Calu3 (cell line): ENCODE results near the gene ART3. TPM values are rescaled to one million over a fixed set of nuclear protein-coding genes. Genes with fewer than 3 reads are reported as not detected.
A peak's percentile ranks its signal among the peaks of the same experiment; 100 is the strongest.

Experiments used
- Bru-seq: library from RNA; stranded (reverse); fragments of 400-500 nt; gene quantifications from one replicate; lab custom pipeline; 2021; lab: Mats Ljungman, UMichigan
- BruChase-seq, 2 experiments: library from RNA; stranded (reverse); fragments of 400-500 nt; gene quantifications; one replicate each; lab custom pipeline; 2021; lab: Mats Ljungman, UMichigan
- BruUV-seq: library from RNA; stranded (reverse); fragments of 400-500 nt; replicated peaks from 2 replicates; lab custom pipeline; 2021; lab: Mats Ljungman, UMichigan
- CTCF ChIA-PET: fragments of 300-600 bp; sonication (Branson Sonifier 250); formaldehyde crosslinking; loops from one replicate; lab custom pipeline; 2022; ENCODE audit warnings: antibody characterized with exemption; lab: Charles Lee
- DNase-seq: peaks from one replicate; pipeline ENCODE4 v3.0.0; 2022
- H3K27ac Mint-ChIP-seq: one replicate; pipeline ENCODE4 v1.8.0; 2022; ENCODE audit warnings: mixed read lengths; ENCODE audit not compliant: unreplicated experiment
- H3K27me3 Mint-ChIP-seq: one replicate; pipeline ENCODE4 v1.8.0; 2022; ENCODE audit warnings: mixed read lengths; ENCODE audit not compliant: unreplicated experiment
- H3K36me3 Mint-ChIP-seq: one replicate; pipeline ENCODE4 v1.8.0; 2022; ENCODE audit warnings: mild to moderate bottlenecking, moderate library complexity, mixed read lengths; ENCODE audit not compliant: insufficient read depth, unreplicated experiment
- H3K4me1 Mint-ChIP-seq: one replicate; pipeline ENCODE4 v1.8.0; 2022; ENCODE audit warnings: mild to moderate bottlenecking, low read depth, mixed read lengths; ENCODE audit not compliant: unreplicated experiment
- H3K4me3 Mint-ChIP-seq: one replicate; pipeline ENCODE4 v1.8.0; 2022; ENCODE audit warnings: mild to moderate bottlenecking, low read depth, moderate library complexity, mixed read lengths; ENCODE audit not compliant: unreplicated experiment
- H3K9me3 Mint-ChIP-seq: one replicate; pipeline ENCODE4 v1.8.0; 2022; ENCODE audit warnings: low read depth, mixed read lengths; ENCODE audit not compliant: unreplicated experiment
- intact Hi-C: fragments of 100-400 bp; cut with micrococcal nuclease; formaldehyde crosslinking; loops from one replicate; pipeline ENCODE4 v1.10.0; 2022; ENCODE audit not compliant: unreplicated experiment
- long read RNA-seq: library from polyadenylated mRNA; stranded (forward); transcript quantifications from one replicate; pipeline ENCODE4 v2.0.0, GENCODE V29; 2022
- total RNA-seq: library from RNA; stranded (reverse); gene quantifications from 2 replicates; pipeline ENCODE4 v1.2.3, GENCODE V29; 2022
- TF ChIP-seq, protein P1 (sequence below): fragments of 200-600 bp; IDR thresholded peaks from one replicate; pipeline ENCODE4 v1.8.0; 2022; ENCODE audit warnings: antibody characterized with exemption; ENCODE audit not compliant: unreplicated experiment

Gene ART3, protein sequence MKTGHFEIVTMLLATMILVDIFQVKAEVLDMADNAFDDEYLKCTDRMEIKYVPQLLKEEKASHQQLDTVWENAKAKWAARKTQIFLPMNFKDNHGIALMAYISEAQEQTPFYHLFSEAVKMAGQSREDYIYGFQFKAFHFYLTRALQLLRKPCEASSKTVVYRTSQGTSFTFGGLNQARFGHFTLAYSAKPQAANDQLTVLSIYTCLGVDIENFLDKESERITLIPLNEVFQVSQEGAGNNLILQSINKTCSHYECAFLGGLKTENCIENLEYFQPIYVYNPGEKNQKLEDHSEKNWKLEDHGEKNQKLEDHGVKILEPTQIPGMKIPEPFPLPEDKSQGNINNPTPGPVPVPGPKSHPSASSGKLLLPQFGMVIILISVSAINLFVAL
- total RNA-seq: 1.7 and 1.9 TPM in 2 replicates
- Bru-seq, nascent RNA: percentile 24 among the genes with signal in this experiment
- percentile 15 among the genes with signal in this experiment for BruChase-seq, experiment 1, labeled RNA remaining after a 6-hour chase
- percentile 14 among the genes with signal in this experiment for BruChase-seq, experiment 2, labeled RNA remaining after a 2-hour chase
- long read RNA-seq, partial matches to known transcripts: 0 of 5 reads
- long read RNA-seq, other reads (novel, unspliced or antisense): 5 of 5 reads

DNA sequence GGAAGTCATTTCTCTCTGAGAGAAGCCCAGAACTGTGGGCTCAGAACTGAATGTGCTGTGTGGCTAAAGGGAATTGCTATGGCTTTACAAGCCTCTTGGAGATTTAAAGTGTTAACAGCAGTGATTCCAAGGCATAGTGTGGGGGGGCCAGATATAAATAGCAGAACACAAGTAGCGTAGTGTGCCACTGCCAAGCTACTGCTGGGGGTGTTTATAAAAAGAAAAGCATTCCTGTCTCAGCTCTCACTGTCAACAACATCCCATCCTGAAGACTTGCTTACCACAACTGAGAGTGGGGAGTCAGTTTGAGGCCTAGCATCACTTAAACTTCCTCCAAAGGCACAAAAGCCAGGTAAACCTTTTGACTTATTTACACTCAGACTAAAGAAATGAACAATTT lies at the start of gene ART3:
ART3 (plus strand) TSS at position 242 of the 400 bp plus-strand sequence. CDS start 1,181 bp downstream, outside the sequence.
- DNase-seq: no peak
- intact Hi-C loops: no loop called here
- Mint-ChIP-seq H3K27me3 (no peaks in the 10 kb centered on the region), H3K4me3 (no peak within 1 kb of the TSS), H3K36me3 (no peaks in the 10 kb centered on the region), H3K4me1 (no peaks in the 10 kb centered on the region), H3K27ac (no peak within 1 kb of the TSS), H3K9me3 (no peaks in the 10 kb centered on the region)
- BruUV-seq: no TSS peak
- CTCF ChIA-PET: interaction anchor here (0.6 kb wide), 1 partner anchor 91 kb away, joined by 4 read pairs; no protein-coding TSS in a partner anchor
- TF ChIP-seq, protein P1, sequence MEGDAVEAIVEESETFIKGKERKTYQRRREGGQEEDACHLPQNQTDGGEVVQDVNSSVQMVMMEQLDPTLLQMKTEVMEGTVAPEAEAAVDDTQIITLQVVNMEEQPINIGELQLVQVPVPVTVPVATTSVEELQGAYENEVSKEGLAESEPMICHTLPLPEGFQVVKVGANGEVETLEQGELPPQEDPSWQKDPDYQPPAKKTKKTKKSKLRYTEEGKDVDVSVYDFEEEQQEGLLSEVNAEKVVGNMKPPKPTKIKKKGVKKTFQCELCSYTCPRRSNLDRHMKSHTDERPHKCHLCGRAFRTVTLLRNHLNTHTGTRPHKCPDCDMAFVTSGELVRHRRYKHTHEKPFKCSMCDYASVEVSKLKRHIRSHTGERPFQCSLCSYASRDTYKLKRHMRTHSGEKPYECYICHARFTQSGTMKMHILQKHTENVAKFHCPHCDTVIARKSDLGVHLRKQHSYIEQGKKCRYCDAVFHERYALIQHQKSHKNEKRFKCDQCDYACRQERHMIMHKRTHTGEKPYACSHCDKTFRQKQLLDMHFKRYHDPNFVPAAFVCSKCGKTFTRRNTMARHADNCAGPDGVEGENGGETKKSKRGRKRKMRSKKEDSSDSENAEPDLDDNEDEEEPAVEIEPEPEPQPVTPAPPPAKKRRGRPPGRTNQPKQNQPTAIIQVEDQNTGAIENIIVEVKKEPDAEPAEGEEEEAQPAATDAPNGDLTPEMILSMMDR: no peak

DNA sequence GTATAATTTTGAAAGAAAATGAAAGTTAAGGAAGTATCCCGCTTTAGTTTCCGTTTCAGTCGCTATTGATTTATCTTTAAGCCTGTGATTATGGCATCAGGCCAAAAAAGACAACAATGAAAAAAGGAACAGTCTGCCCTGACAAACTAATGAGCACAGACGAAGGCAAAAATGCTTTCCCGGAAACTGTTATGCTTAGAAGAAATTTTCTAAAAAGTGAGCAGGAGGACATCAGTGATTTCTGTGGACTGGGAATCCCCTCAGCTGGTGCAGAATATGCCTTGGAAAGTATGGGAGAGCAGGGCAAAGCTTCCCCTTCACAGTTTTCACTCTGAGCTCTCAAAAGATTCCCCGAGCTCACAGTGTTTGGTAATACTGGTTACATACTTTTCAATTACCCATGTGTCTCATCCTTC lies 46.2 kb upstream of the ART3 start:
- H3K27me3 Mint-ChIP-seq: no peaks in the 10 kb centered on the region
- peak overlapping the region; percentile 53 for H3K27ac Mint-ChIP-seq
- CTCF ChIA-PET: no interaction called here
- H3K4me3 Mint-ChIP-seq: peak overlapping the region; percentile 55
- H3K9me3 Mint-ChIP-seq: no peaks in the 10 kb centered on the region
- intact Hi-C loops: no loop called here
- H3K4me1 Mint-ChIP-seq: peaks cover 11% of the 10 kb centered on the region
- peaks cover 5% of the 10 kb centered on the region for H3K36me3 Mint-ChIP-seq
- BruUV-seq: no TSS peak
- TF ChIP-seq, protein P1: no peak
- no peak for DNase-seq

DNA sequence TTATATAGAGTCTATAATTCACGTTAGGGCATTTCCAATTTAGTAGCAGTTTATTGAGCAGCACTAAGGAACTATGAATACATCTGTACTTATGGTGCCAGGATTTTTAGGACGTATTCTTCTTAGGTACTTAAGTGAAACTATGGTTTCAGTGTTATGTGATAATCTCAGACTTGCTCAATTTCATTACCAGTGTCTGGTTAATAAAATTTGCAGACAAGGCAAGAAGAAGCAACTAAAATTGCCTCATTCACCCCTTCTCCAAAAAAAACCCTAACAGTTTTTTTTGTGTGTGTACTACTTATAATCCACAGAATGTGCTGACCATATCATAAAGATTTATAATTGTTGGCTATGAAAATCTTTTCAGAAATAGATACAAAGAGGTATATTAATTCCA lies 45.2 kb upstream of the ART3 start:
- CTCF ChIA-PET: no interaction called here
- DNase-seq: no peak
- H3K9me3 Mint-ChIP-seq: no peaks in the 10 kb centered on the region
- H3K27ac Mint-ChIP-seq: no peak overlapping the region
- no TSS peak for BruUV-seq
- peaks cover 5% of the 10 kb centered on the region for H3K36me3 Mint-ChIP-seq
- intact Hi-C loops: no loop called here
- H3K4me3 Mint-ChIP-seq: no peak overlapping the region
- TF ChIP-seq, protein P1: no peak
- H3K4me1 Mint-ChIP-seq: peaks cover 11% of the 10 kb centered on the region
- H3K27me3 Mint-ChIP-seq: no peaks in the 10 kb centered on the region

DNA sequence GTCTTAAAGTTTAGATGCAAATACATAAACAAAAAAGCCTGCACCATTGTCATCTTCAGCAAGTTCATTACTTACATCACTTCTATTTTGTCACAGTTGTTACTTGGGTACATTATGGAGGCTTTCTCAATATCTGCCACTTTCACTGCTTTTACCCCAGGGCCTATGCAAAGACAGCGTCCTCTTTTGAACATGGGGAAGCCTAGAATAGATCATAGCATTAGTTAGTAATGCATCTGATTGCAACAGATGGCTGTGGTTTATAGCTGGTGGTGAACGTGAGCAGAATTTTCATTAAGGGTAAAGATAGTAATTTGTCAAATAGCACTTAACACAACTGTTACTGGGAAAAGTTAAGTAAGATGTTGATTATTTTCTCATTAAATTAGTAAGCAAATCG lies 39.4 kb upstream of the ART3 start:
- no TSS peak for BruUV-seq
- H3K4me1 Mint-ChIP-seq: no peaks in the 10 kb centered on the region
- H3K36me3 Mint-ChIP-seq: no peaks in the 10 kb centered on the region
- H3K4me3 Mint-ChIP-seq: no peak overlapping the region
- TF ChIP-seq, protein P1: no peak
- no peaks in the 10 kb centered on the region for H3K27me3 Mint-ChIP-seq
- CTCF ChIA-PET: no interaction called here
- no peak for DNase-seq
- no peaks in the 10 kb centered on the region for H3K9me3 Mint-ChIP-seq
- intact Hi-C loops: no loop called here
- H3K27ac Mint-ChIP-seq: no peak overlapping the region
